ENCODE results near the gene TRMT2A.

TRMT2A gene

DNA sequence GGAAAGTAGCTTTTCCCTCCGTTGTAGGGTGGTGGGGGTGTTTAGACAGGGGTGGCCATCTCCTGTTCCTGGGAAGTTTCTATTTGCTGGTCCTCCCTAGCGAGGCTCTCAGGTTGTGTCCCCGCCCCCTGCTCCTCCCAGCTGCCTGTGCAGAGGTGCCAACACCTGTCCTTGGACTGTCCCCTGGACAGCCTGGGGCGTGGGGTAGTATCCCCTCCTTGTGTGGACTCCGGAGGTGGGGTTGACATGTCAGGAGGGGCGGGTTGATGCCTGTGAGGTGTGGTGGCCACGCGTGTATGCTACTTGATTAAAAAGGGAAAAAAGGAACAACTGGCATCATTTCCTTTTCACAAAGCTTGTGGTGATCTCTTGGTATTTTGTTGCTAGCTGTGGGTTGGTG is 15.4 kb downstream of the TRMT2A start:
- DNase-seq (ENCODE audit: low spot score) = no peak
- H3K27ac ChIP-seq = no peak overlapping the region
- TF ChIP-seq, protein P1, sequence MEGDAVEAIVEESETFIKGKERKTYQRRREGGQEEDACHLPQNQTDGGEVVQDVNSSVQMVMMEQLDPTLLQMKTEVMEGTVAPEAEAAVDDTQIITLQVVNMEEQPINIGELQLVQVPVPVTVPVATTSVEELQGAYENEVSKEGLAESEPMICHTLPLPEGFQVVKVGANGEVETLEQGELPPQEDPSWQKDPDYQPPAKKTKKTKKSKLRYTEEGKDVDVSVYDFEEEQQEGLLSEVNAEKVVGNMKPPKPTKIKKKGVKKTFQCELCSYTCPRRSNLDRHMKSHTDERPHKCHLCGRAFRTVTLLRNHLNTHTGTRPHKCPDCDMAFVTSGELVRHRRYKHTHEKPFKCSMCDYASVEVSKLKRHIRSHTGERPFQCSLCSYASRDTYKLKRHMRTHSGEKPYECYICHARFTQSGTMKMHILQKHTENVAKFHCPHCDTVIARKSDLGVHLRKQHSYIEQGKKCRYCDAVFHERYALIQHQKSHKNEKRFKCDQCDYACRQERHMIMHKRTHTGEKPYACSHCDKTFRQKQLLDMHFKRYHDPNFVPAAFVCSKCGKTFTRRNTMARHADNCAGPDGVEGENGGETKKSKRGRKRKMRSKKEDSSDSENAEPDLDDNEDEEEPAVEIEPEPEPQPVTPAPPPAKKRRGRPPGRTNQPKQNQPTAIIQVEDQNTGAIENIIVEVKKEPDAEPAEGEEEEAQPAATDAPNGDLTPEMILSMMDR (IDR thresholded peaks at IDR 0.05) = no peak
- H3K4me3 ChIP-seq = no peak overlapping the region

DNA sequence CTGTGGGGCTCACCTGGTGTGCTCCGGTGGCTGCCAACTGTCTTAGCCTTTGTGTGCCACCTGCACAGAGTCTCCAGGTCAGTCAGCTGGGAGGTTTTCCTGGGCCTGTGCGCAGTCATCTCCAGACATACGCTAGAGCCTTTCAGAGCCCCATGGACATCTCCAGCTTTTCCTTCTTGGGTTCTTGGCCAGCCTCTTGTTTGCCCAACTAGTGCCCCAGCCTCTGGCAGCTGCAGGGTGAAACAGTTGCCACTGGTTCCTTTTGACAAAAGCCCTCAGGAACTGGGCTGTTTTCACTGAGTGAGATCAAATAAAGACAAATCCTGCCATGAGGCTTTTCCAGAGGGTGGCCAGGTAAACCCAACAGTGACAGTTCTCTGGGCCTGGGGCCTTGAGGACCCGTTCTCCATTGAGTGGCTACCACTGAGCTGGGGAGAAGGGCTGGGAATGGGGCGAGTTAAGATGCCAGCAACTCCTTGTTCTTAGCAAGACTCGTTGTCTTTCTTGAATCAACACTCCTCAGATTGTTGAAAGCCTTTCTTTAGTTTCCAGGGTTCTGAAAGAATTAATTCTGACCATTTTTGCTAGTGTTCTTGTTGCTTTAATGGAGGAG is 17.8 kb downstream of the TRMT2A start:
- TF ChIP-seq, protein P1 (IDR thresholded peaks at IDR 0.05) = no peak
- no peak overlapping the region for H3K27ac ChIP-seq
- no peak overlapping the region for H3K4me3 ChIP-seq
- no peak for DNase-seq (ENCODE audit: low spot score)

DNA sequence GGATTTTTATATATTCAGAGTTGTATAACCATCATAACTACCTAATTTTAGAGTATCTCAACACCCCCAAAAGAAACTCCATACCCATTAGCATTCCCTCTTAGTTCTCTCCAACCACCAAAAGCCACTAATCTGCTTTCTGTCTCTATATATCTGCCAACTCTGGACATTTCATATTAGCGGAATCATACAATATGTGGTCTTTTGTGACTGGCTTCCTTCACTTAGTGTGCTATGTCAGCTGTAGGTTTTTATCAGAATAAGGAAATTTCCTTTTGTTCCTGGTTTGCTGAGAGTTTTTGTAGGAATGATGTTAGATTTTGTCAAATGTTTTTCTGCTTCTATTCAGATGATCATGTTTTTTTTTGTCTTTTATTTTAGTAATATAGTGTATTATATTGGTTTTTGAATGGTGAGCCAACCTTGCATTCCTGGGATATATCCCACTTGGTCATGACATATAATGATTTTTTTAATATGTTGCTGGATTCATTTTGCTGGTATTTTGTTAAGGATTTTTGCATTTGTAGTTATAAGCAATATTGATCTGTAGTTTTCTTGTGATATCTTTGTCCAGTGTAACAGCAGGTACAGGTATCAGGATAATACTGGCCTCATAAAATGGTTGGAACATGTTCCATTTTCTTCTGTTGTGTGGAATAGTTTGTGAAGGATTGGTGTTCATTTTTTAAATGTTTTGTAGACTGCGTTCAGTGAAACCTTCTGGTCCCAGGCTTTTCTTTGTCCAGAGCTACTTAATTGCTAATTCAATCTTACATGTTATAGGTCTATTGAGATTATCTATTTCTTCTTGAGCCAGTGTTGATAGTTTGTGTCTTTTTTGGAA is 20.2 kb downstream of the TRMT2A start:
- DNase-seq (ENCODE audit: low spot score) = no peak
- no peak overlapping the region for H3K27ac ChIP-seq
- H3K4me3 ChIP-seq = no peak overlapping the region
- TF ChIP-seq, protein P1 (IDR thresholded peaks at IDR 0.05) = no peak

DNA sequence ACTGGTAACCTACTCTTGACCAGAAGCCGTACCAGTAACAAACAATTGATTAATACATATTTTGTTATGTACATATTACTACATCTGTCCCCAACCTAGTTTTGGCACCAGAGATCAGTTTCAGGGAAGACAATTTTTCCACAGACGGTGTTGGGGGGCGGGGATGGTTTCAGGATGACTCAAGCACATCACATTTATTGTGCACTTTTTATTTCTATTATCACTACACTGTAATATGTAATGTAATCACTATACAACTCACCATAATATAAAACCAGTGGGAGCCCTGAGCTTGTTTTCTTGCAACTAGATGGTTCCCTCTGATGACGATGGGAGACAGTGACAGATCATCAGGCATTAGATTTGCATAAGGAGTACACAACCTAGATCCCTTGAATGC is 21.5 kb downstream of the TRMT2A start:
- no peak for DNase-seq (ENCODE audit: low spot score)
- H3K4me3 ChIP-seq = no peak overlapping the region
- no peak overlapping the region for H3K27ac ChIP-seq
- TF ChIP-seq, protein P1 (IDR thresholded peaks at IDR 0.05) = no peak

DNA sequence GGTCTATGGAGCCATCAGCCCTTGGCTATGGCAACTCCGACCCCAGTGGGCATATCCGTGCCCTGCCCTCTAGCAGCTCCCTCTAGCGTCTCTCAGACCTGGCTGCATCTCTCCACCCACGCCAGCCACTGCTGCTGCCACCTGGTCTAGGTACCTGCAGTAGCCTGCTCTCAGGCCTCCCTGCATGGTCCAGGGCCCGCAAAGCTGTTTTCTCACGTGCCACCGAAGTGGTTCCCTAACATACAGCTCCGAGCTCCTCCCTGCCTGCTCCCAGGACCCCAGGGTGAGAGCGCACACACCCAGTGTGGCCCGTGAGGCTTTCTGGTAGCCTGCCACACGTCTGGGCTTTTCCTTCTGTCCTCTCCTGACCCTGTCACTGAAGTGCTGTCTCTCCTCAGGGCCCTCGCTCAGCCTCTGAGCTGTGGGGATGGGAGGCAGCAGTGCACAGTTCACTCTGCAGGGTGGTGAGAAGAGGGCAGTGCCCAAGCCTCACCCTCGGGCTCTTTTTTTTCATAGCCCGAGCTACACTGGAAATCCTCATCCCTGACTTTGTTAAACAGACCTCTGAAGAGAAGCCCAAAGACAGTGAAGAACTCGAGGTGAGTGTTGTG is 22.7 kb downstream of the TRMT2A start:
- no peak overlapping the region for H3K4me3 ChIP-seq
- TF ChIP-seq, protein P1 (IDR thresholded peaks at IDR 0.05) = no peak
- no peak for DNase-seq (ENCODE audit: low spot score)
- H3K27ac ChIP-seq = no peak overlapping the region

DNA sequence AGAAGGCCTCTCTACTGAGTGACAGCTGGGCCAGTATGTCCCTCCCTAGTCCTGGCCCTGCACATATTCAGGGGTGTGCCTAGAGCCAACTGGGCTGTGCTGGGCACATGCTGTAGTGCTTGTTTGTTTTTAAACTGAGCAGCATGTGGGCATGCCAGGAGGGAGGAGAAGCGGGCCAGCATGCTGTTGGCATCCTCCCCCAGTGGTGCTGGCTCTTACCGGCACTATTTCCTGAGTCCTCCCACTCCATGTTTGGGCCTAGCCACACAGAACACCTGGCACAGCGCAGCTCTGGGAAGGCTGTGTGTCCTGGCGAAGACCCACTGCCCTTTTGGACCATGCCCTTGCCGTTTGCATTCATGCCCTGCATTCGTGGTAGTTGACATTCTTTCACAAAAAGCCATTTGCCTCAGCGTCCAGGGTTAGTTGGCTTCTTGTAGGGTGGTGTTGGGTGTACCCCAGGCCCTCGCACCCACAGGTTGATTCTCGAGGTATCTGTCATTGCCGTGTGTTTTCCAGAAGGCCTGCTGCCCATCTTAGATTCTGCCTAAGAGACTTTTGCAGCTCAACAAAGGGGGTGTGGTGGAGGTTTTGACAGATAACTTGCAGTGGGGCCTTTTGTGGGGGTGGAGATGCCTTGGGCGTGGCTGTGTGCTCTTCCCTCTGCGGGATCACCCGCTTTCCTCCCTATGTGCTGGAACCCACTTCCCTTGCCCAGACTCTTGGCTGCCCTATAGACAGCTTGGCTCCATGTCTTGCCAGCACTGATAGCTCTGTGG is 23.4 kb downstream of the TRMT2A start:
- H3K4me3 ChIP-seq = no peak overlapping the region
- H3K27ac ChIP-seq = no peak overlapping the region
- DNase-seq (ENCODE audit: low spot score) = no peak
- TF ChIP-seq, protein P1 (IDR thresholded peaks at IDR 0.05) = no peak

Measured in coronary artery (tissue), 2 donors.